HUES64 (cell line): ENCODE data around the gene STK4.

Experiments used
- H3K27ac ChIP-seq: 2 replicates; pipeline ENCODE4 v1.7.0; 2013; ENCODE audit warnings: low read depth, low read length, inconsistent platforms
- H3K27me3 ChIP-seq: 2 replicates; pipeline ENCODE4 v1.6.1; 2013; ENCODE audit warnings: mild to moderate bottlenecking, low read length; ENCODE audit not compliant: insufficient read depth
- H3K36me3 ChIP-seq: 2 replicates; pipeline ENCODE4 v1.6.1; 2013; ENCODE audit warnings: mild to moderate bottlenecking, low read length; ENCODE audit not compliant: insufficient read depth
- H3K4me1 ChIP-seq: 2 replicates; pipeline ENCODE4 v1.6.1; 2013; ENCODE audit warnings: mild to moderate bottlenecking, low read length, moderate library complexity; ENCODE audit not compliant: insufficient read depth
- H3K4me3 ChIP-seq: 2 replicates; pipeline ENCODE4 v1.5.1; 2013; ENCODE audit warnings: mild to moderate bottlenecking, low read length, moderate library complexity
- H3K9ac ChIP-seq: 2 replicates; pipeline ENCODE4 v1.6.1; 2013; ENCODE audit warnings: mild to moderate bottlenecking, low read depth, low read length
- H3K9me3 ChIP-seq: 2 replicates; pipeline ENCODE4 v1.6.1; 2013; ENCODE audit warnings: low read depth, low read length; ENCODE audit not compliant: insufficient read depth
- WGBS: fragments of 150-250, 120-280 bp; methylation state at CpG from one replicate; pipeline ENCODE4 v1.1.7; 2013; ENCODE audit warnings: missing lambda C conversion rate; 5-methylcytosine and 5-hydroxymethylcytosine counted together

Gene STK4

DNA sequence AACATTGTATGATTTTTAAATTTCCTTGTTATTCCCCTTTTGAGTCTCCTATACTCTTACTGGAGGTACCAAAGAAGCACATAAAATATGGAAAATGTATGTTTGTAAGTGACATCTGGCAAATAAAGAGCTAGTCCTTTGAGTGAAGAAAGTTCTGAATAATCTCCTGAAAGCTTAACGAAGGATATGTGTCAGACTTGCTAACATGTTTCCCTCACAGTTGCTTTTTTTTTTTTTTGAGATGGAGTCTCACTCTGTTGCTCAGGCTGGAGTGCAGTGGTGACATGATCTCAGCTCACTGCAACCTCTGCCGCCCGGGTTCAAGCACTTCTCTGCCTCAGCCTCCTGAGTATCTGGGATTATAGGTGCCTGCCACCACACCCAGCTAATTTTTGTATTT is 63.6 kb downstream of the STK4 start:
- Histone ChIP-seq H3K4me1 (peaks cover 8% of the 10 kb centered on the region), H3K27ac (no peak overlapping the region), H3K4me3 (no peak overlapping the region), H3K9me3 (no peaks in the 10 kb centered on the region), H3K9ac (no peak overlapping the region), H3K27me3 (no peaks in the 10 kb centered on the region), H3K36me3 (peaks cover 34% of the 10 kb centered on the region)
- 85% methylated on average over 3 of the region's 3 CpGs for WGBS

DNA sequence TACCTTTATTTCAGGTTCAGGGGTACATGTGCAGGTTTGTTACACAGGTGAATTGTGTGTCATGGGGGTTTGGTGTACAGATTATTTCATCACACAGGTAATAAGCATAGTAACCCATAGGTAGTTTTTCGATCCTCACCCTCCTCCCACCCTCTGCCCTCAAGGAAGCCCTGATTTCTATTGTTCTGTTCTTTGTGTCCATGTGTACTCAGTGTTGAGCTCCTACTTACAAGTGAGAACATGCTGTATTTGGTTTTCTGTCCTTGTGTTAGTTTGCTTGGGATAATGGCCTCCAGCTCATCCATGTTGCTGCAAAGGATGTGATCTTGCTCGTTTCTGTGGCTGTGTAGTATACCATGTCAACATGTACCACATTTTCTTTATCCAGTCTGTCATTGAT is 66.0 kb downstream of the STK4 start:
- H3K9me3 ChIP-seq: no peaks in the 10 kb centered on the region
- no peaks in the 10 kb centered on the region for H3K27me3 ChIP-seq
- H3K4me1 ChIP-seq: peaks cover 8% of the 10 kb centered on the region
- no peak overlapping the region for H3K4me3 ChIP-seq
- H3K9ac ChIP-seq: no peak overlapping the region
- WGBS: no CpG with 5 or more reads among the region's 2 CpGs
- H3K27ac ChIP-seq: no peak overlapping the region
- peaks cover 12% of the 10 kb centered on the region for H3K36me3 ChIP-seq

DNA sequence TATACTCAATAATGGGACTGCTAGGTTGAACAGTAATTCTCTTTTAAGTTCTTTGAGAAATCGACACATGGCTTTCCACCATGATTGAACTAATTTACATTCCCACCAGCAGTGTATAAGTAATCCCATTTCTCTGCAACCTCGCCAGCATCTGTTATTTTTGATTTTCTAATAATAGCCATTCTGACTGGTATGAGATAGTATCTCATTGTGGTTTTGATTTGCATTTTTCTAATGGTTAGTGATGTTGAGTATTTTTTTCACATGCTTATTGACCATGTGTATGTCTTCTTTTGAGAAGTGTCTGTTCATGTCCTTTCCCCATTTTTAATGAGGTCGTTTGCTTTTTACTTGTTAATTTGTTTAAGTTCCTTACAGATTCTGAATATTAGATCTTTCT is 66.5 kb downstream of the STK4 start:
- H3K9ac ChIP-seq: no peak overlapping the region
- H3K4me1 ChIP-seq: peaks cover 13% of the 10 kb centered on the region
- no peak overlapping the region for H3K4me3 ChIP-seq
- H3K27ac ChIP-seq: no peak overlapping the region
- 81% methylated on average over 3 of the region's 3 CpGs for WGBS
- H3K36me3 ChIP-seq: peaks cover 10% of the 10 kb centered on the region
- no peaks in the 10 kb centered on the region for H3K9me3 ChIP-seq
- no peaks in the 10 kb centered on the region for H3K27me3 ChIP-seq

DNA sequence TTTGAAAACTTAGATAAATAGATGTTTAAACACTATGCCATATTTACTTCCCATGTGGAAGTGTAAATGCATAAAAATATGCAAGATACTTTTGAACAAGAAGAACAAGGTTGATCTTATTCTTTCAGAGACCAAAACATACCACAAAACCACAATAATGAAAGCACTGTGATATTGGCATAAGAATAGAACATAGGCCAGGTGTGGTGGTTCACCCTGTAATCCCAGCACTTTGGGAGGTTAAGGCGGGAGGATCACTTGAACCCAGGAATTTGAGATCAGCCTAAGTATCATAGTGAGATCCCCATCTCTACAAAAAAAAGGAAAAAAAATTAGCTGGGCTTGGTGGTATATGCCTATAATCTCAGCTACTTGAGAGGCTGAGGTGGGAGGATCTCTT is 68.1 kb downstream of the STK4 start:
- H3K4me3 ChIP-seq: no peak overlapping the region
- peaks cover 2% of the 10 kb centered on the region; the same call in 1 of the 2 replicates for H3K36me3 ChIP-seq
- no peak overlapping the region for H3K9ac ChIP-seq
- no peak overlapping the region for H3K27ac ChIP-seq
- H3K9me3 ChIP-seq: no peaks in the 10 kb centered on the region
- WGBS: 88% methylated on average over 1 of the region's 1 CpG
- H3K4me1 ChIP-seq: peaks cover 18% of the 10 kb centered on the region
- no peaks in the 10 kb centered on the region for H3K27me3 ChIP-seq

DNA sequence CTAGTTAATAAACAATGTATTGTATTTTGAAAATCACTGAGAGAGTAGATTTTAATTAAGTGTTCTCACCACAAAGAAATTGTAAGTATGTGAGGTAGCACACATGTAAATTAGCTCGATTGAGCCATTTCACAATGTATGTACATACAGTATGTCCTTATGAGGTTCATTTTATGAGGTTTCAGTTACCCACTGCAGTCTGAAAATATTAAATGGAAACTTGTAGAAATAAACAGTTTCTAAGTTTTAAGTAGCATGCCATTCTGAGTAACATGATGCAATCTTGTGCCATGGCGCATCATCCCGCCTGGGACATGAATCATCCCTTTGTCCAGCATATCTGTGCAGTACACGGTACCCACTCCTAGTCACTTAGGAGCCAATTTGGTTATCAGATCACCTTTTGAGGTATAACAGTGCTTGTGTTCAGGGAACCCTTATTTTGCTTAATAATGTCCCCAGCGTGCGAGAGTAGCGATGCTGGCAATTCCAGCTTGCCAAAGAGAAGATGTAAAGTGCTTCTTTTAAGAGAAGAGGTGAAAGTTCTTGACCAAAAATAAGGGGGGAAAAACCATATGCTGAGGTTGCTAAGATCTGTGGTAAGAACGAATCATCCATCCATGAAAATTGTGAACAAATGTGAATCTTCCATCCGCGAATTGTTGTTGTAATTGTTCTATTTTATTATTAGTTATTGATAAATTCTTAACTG is 69.9 kb downstream of the STK4 start:
- Histone ChIP-seq H3K9ac (0 out of 2 replicates have a peak overlapping the region, but pooled peaks have one; percentile 35), H3K9me3 (0 out of 2 replicates have a peak, but pooled peaks cover 3% of the 10 kb centered on the region), H3K4me1 (peaks cover 23% of the 10 kb centered on the region), H3K36me3 (no peaks in the 10 kb centered on the region; the same call in 1 of the 2 replicates), H3K4me3 (no peak overlapping the region), H3K27me3 (no peaks in the 10 kb centered on the region), H3K27ac (no peak overlapping the region)
- WGBS: 85% methylated on average over 7 of the region's 10 CpGs

DNA sequence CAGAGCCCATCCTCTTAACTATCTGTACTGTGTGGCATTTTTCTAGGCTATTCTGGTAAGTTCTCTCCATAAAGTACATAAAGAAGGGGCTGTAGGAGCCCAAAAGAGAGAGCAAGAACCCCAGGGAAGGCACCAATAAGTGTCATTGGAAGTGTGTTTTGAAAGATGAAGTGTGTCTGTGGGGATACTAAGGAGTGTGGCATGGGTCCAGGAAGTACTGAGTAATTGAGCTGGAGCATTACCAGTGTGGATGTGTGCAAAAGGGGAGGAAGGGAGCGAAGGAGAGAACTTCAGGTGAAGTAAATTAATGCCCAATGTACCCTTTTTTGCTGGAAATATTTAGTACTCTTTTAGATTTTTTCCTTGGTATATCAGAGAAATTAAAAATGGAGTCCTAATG is 70.7 kb downstream of the STK4 start:
- Histone ChIP-seq H3K27ac (no peak overlapping the region; the same call in 1 of the 2 replicates), H3K9ac (no peak overlapping the region), H3K9me3 (0 out of 2 replicates have a peak, but pooled peaks cover 3% of the 10 kb centered on the region), H3K27me3 (no peaks in the 10 kb centered on the region), H3K36me3 (no peaks in the 10 kb centered on the region; the same call in 1 of the 2 replicates), H3K4me3 (no peak overlapping the region), H3K4me1 (peaks cover 32% of the 10 kb centered on the region)
- WGBS: 97% methylated on average over 1 of the region's 1 CpG

DNA sequence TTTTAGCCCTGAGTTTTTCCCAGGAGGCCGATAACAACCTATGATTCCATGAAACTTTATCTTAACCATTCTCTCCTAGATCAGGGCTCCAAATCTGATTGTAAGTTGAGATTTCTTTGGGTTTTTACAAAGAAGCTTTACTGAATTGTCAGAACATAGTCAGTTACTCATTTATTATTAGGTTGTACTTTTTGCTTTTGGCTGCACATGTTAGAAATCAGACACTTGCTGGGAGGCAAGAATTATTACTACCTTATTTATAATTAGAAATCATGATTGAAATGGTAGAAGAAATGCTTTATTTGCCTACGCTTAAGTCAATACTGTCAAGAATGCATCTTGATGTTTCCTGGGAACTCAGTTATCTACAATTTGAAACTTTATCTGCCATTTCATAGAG is 71.3 kb downstream of the STK4 start:
- Histone ChIP-seq H3K4me3 (no peak overlapping the region), H3K27ac (no peak overlapping the region)
- WGBS: 100% methylated on average over 1 of the region's 2 CpGs

DNA sequence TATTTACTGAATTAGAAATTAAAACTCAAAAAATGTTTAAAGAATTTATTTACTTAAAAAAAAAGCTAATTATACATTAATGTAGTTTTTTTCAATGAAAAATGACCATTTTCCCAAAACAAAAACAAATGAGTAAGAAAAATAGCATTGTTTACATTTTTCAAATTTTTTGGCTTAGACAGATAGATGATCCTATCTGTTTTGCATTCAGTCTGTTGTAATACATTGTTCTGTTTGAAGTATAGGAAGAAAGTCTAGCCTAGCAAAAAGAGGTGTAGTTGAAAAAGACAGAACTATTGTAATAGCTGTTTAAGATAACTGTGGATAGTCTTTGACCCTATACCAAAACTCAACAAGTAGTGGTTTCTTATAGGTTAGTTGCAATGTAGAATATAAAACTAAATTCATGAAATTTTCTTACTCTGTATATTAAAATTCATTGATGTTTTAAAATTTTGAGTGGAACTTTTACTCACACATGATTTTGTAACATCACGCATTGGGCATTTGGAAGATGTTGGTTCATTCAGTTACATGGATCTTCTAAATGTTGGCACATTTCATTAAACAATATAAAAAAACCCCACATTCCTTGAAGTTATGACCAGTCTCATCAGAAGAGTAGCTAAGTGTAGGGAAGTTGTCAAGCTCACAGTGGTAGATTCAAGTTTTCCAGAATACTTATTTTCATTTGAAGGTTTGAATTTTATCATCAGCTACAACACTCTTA is 72.6 kb downstream of the STK4 start:
- Histone ChIP-seq H3K4me3 (no peak overlapping the region), H3K9ac (no peak overlapping the region), H3K36me3 (no peaks in the 10 kb centered on the region; the same call in 1 of the 2 replicates), H3K4me1 (peaks cover 30% of the 10 kb centered on the region), H3K27me3 (no peaks in the 10 kb centered on the region), H3K9me3 (0 out of 2 replicates have a peak, but pooled peaks cover 3% of the 10 kb centered on the region), H3K27ac (no peak overlapping the region)
- 100% methylated on average over 1 of the region's 1 CpG for WGBS

More for the DNA sequence above, 71.3 kb downstream of the STK4 start:
- peaks cover 35% of the 10 kb centered on the region for H3K4me1 ChIP-seq
- 0 out of 2 replicates have a peak, but pooled peaks cover 3% of the 10 kb centered on the region for H3K9me3 ChIP-seq
- H3K27me3 ChIP-seq: no peaks in the 10 kb centered on the region
- no peak overlapping the region for H3K9ac ChIP-seq
- H3K36me3 ChIP-seq: no peaks in the 10 kb centered on the region; the same call in 1 of the 2 replicates

DNA sequence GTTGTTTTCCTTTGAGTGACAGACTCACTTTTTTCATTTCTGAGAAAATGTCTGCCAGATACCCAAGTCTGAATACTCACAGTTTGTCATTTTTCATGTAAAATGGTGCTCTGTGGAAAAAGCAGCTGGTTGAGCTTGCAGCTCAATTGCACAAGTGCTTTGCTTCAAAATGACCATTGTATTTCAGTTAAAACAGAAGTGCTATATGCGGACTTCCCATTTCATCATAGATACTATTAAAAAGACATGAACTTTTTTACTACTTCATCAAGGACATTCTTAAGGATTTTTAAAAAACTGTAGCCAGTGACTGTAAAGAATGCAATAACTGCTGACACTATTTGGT is 73.1 kb downstream of the STK4 start:
- H3K4me3 ChIP-seq: no peak overlapping the region
- H3K36me3 ChIP-seq: no peaks in the 10 kb centered on the region; the same call in 1 of the 2 replicates
- 100% methylated on average over 1 of the region's 1 CpG for WGBS
- no peaks in the 10 kb centered on the region for H3K27me3 ChIP-seq
- no peak overlapping the region for H3K9ac ChIP-seq
- H3K4me1 ChIP-seq: peaks cover 30% of the 10 kb centered on the region
- H3K9me3 ChIP-seq: 0 out of 2 replicates have a peak, but pooled peaks cover 3% of the 10 kb centered on the region
- H3K27ac ChIP-seq: no peak overlapping the region

DNA sequence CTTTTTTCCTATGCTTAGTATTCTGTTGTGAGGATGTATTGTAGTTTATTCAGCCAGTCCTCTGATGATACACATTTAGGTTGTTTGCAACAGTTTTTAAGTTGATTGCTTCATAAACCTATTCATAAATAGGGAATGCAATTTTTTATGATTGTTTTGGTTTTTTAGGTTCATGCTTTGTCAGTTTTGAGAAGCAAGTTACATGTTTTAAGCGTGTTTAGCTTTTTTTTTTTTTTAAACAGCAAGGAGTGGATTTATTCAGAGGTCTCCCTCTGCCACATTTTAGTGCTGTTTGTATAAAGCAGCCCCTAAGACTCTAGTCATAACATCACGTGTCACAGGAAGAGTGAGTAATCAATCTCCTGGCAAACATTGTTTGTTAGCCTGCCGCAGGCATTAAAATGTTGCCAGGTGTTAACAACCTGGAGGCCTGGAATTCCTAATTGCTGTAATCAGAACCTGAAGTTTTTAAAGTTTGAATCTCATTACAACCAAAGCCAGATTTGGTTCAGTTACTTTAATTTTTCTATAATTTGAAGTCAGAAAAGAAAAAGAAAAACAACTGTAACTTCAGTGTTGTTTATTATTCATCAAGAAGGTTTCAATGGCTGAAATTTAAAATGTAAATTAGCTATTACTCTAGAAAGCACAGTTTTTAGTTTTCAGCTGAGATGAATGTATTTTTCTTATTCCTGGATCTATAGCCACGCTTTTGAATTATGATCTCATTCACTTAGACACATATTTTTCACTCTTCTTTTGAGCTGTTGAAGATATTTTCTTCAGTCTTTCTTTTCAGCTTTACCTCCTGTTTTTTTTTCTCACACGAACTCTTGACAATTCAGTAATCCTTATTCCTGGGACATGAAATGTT is 75.4 kb downstream of the STK4 start:
- WGBS: 51% methylated on average over 4 of the region's 5 CpGs
- no peaks in the 10 kb centered on the region for H3K27me3 ChIP-seq
- peaks cover 36% of the 10 kb centered on the region for H3K4me1 ChIP-seq
- no peak overlapping the region for H3K4me3 ChIP-seq
- H3K9ac ChIP-seq: peak overlapping the region; percentile 60
- 0 out of 2 replicates have a peak, but pooled peaks cover 3% of the 10 kb centered on the region for H3K9me3 ChIP-seq
- H3K27ac ChIP-seq: peak overlapping the region; percentile 85
- H3K36me3 ChIP-seq: no peaks in the 10 kb centered on the region; the same call in 1 of the 2 replicates
